A549 (cell line): Measurements from ENCODE around the gene S100A10. TPM values are rescaled to one million over a fixed set of nuclear protein-coding genes. Genes with fewer than 3 reads are reported as not detected.

Source experiments
- ATAC-seq, 2 experiments: fragments of 200-7000 bp in 1 of 2; fragments of >200 bp in 1 of 2; cut with Nextera tagmentation in 1 of 2; cut with Tn5 transposase in 1 of 2; 3 replicates each; pipeline versions ENCODE4 v1.8.0 to v1.9.1; 2018 to 2020; ENCODE audit warnings: mild to moderate bottlenecking in 1 of 2, moderate library complexity in 1 of 2
- CTCF ChIA-PET: fragments of 300-600 bp; sonication (Branson Sonifier 250); formaldehyde crosslinking; extraction: SDS; loops from one replicate; lab custom pipeline; 2021; ENCODE audit warnings: antibody characterized with exemption, inconsistent platforms; lab: Yijun Ruan, JAX
- POLR2A ChIA-PET: fragments of 350-600 bp; formaldehyde crosslinking; extraction: SDS; loops from one replicate; lab custom pipeline; 2021; ENCODE audit warnings: antibody characterized with exemption, inconsistent platforms; lab: Yijun Ruan, JAX
- DNase-seq, 2 experiments: peaks; one replicate each; pipeline versions ENCODE4 v3.0.0 to v3.0.0-alpha.2; 2011 to 2016; ENCODE audit warnings: low read depth in 1 of 2, low spot score in 1 of 2
- FAIRE-seq: peaks from 2 replicates; lab custom pipeline; 2011; peaks lifted over from hg19 to GRCh38; lab: Jason Lieb, UNC
- H3K27ac ChIP-seq, 2 experiments: fragments of >200 bp; sonication (Bioruptor Twin); formaldehyde crosslinking; 3 replicates each; pipeline ENCODE4 v1.5.1; 2016 to 2017
- H3K4me1 ChIP-seq: fragments of >200 bp; sonication (Bioruptor Twin); formaldehyde crosslinking; 3 replicates; pipeline ENCODE4 v1.6.1; 2016
- H3K4me2 ChIP-seq: fragments of >200 bp; sonication (Bioruptor Twin); formaldehyde crosslinking; 3 replicates; pipeline ENCODE4 v1.6.1; 2016
- H3K4me3 ChIP-seq: fragments of >200 bp; sonication (Bioruptor Twin); formaldehyde crosslinking; 3 replicates; pipeline ENCODE4 v1.5.1; 2016
- H3K9me3 ChIP-seq: fragments of >200 bp; sonication (Bioruptor Twin); formaldehyde crosslinking; 3 replicates; pipeline ENCODE4 v1.6.1; 2016
- ATOH8 ChIP-seq: fragments of 250-450 bp; sonication (Bioruptor Pico); IDR thresholded peaks from 2 replicates; pipeline ENCODE4 v1.5.0; 2020; ENCODE audit warnings: low read depth, mild to moderate bottlenecking, moderate library complexity
- BCL3 ChIP-seq: fragments of >200 bp; sonication (Bioruptor Twin); formaldehyde crosslinking; IDR thresholded peaks from 3 replicates; pipeline ENCODE4 v1.6.1; 2016
- CBX8 ChIP-seq: fragments of 200-600 bp; sonication (generic); IDR thresholded peaks from 2 replicates; pipeline ENCODE4 v1.6.1; 2016
- CEBPB ChIP-seq, 2 experiments: fragments of >200 bp in 1 of 2; sonication (Bioruptor Twin) in 1 of 2; formaldehyde crosslinking in 1 of 2; IDR thresholded peaks; 2 replicates each; pipeline ENCODE4 v1.6.1; 2012 to 2016
- CTCF ChIP-seq: fragments of >200 bp; sonication (Bioruptor Twin); formaldehyde crosslinking; IDR thresholded peaks from 3 replicates; pipeline ENCODE4 v1.5.1; 2016
- EHMT2 ChIP-seq: fragments of 200-600 bp; sonication (generic); IDR thresholded peaks from 2 replicates; pipeline ENCODE4 v1.6.1; 2016; ENCODE audit warnings: antibody characterized with exemption, low read depth, mild to moderate bottlenecking, moderate library complexity
- ELK1 ChIP-seq: fragments of 150-350 bp; IDR thresholded peaks from 2 replicates; pipeline ENCODE4 v1.6.1; 2014; ENCODE audit warnings: low read depth, mild to moderate bottlenecking, low read length
- HEYL ChIP-seq: fragments of 250-450 bp; sonication (Bioruptor Pico); IDR thresholded peaks from 2 replicates; pipeline ENCODE4 v1.8.0; 2021; ENCODE audit warnings: mild to moderate bottlenecking, moderate library complexity
- HMGXB4 ChIP-seq: fragments of 250-450 bp; sonication (Bioruptor Pico); IDR thresholded peaks from 2 replicates; pipeline ENCODE4 v1.5.0; 2021; ENCODE audit warnings: mild to moderate bottlenecking, moderate library complexity, borderline replicate concordance
- MAFK ChIP-seq: fragments of 450-650 bp; IDR thresholded peaks from 2 replicates; pipeline ENCODE4 v1.6.1; 2014; ENCODE audit not compliant: partially characterized antibody
- MAX ChIP-seq: IDR thresholded peaks from 2 replicates; pipeline ENCODE4 v1.6.1; 2012
- NFE2L2 ChIP-seq: fragments of 150-350 bp; conservative IDR thresholded peaks from 2 replicates; pipeline ENCODE4 v1.6.1; 2014; ENCODE audit warnings: low read length
- NR3C1 ChIP-seq: fragments of >200 bp; sonication (Bioruptor Twin); formaldehyde crosslinking; IDR thresholded peaks from 3 replicates; pipeline ENCODE4 v1.6.1; 2017
- SMC3 ChIP-seq: fragments of >200 bp; sonication (Bioruptor Twin); formaldehyde crosslinking; IDR thresholded peaks from 3 replicates; pipeline ENCODE4 v1.6.1; 2018; ENCODE audit warnings: inconsistent platforms
- TFCP2L1 ChIP-seq: fragments of 250-450 bp; sonication (Bioruptor Pico); IDR thresholded peaks from 2 replicates; pipeline ENCODE4 v1.5.0; 2021; ENCODE audit warnings: mild to moderate bottlenecking
- TP53 ChIP-seq: fragments of 250-450 bp; sonication (Bioruptor Pico); IDR thresholded peaks from 2 replicates; pipeline ENCODE4 v1.5.0; 2021; ENCODE audit warnings: mild to moderate bottlenecking, moderate library complexity
- ZSCAN20 ChIP-seq: fragments of 250-450 bp; sonication (Bioruptor Pico); IDR thresholded peaks from 2 replicates; pipeline ENCODE4 v1.8.0; 2022; ENCODE audit warnings: mild to moderate bottlenecking, moderate library complexity
- WGBS: methylation state at CpG from one replicate; pipeline ENCODE4 v1.1.6; 2017; ENCODE audit errors: missing lambda C conversion rate; 5-methylcytosine and 5-hydroxymethylcytosine counted together
- polyA plus RNA-seq, 4 experiments: library from polyadenylated mRNA; depleted of rRNA in 3 of 4; stranded (reverse); fragments of >200 nt; fragmentation: RNase III in 1 of 4; extraction: RNeasy Plus Mini Kit Qiagen cat#74134 plus additional on column Dnase treatment in 1 of 4; gene quantifications; 2 replicates in 3 of 4; 3 replicates in 1 of 4; pipeline ENCODE4 v1.2.3, GENCODE V29; 2011 to 2017

S100A10 gene
- polyA plus RNA-seq, 2 of the 4 experiments (the other 2 are of a cell fraction): 505 to 2,077 TPM

GRCh38 chr1:151939141-151939540 is 54.5 kb downstream of the S100A10 start:
- ATAC-seq: no peak
- DNase-seq: no peak
- H3K4me2 ChIP-seq: no peak overlapping the region
- peak overlapping the region; percentile 6 to 37; a peak in 4 of 6 replicates for H3K27ac ChIP-seq
- FAIRE-seq: no peak
- WGBS: 93% methylated on average over 3 of the region's 3 CpGs
- TF ChIP-seq NFE2L2 (peak; percentile 55), MAFK (peak; percentile 77), CEBPB (IDR thresholded peaks at IDR 0.05) (no peak)
- H3K4me3 ChIP-seq: no peak overlapping the region
- ChIA-PET POLR2A (interaction anchor here (0.7 to 1.2 kb wide), 2 partner anchors 10 to 30 kb away, joined by 3 read pairs; partner anchors contain the start of gene THEM4), CTCF (interaction anchor here (0.6 to 13.8 kb wide), 13 partner anchors 11 to 520 kb away, joined by 3 to 378 read pairs (median 4); partner anchors contain the start of gene S100A10)
- H3K9me3 ChIP-seq: no peaks in the 10 kb centered on the region
- H3K4me1 ChIP-seq: peaks cover 75% of the 10 kb centered on the region

- WGBS: 4% methylated on average over 7 of the region's 7 CpGs
- H3K4me1 ChIP-seq: peaks cover 53% of the 10 kb centered on the region
- TF ChIP-seq BCL3 (no peak), SMC3 (no peak), CBX8 (no peak), ELK1 (no peak), ATOH8 (CRISPR knock-in tag) (no peak), NR3C1 (no peak), CTCF (no peak)
- peak overlapping the region; percentile 77 to 80 for H3K27ac ChIP-seq
- H3K9me3 ChIP-seq: no peaks in the 10 kb centered on the region
- FAIRE-seq (no peak), ATAC-seq (peak in 1 of 2 experiments; percentile 46; a peak in 3 of 6 replicates), DNase-seq (peak in 1 of 2 experiments; percentile 42)
- ChIA-PET CTCF (interaction anchor here (1.2 to 13.8 kb wide), 10 partner anchors 10 to 522 kb away, joined by 3 to 378 read pairs (median 28); partner anchors contain the start of genes S100A10 and S100A11), POLR2A (interaction anchor here (0.9 to 1.4 kb wide), 2 partner anchors 8 to 27 kb away, joined by 3 to 4 read pairs; partner anchors contain the start of gene THEM4)
- H3K4me3 ChIP-seq: peak overlapping the region; percentile 20; the same call in 1 of the 3 replicates
- H3K4me2 ChIP-seq: peak overlapping the region; percentile 90
Measured at GRCh38 chr1:151936653-151937052, 57.0 kb downstream of the S100A10 start.

- Histone ChIP-seq H3K4me2 (peak overlapping the region; percentile 90), H3K4me3 (peak overlapping the region; percentile 20; the same call in 1 of the 3 replicates), H3K27ac (peak overlapping the region; percentile 77 to 80), H3K4me1 (peaks cover 47% of the 10 kb centered on the region), H3K9me3 (no peaks in the 10 kb centered on the region)
- 7% methylated on average over 2 of the region's 2 CpGs for WGBS
- FAIRE-seq: no peak
- ATAC-seq: no peak
- ChIA-PET CTCF (interaction anchor here (0.6 to 13.8 kb wide), 21 partner anchors 8 to 522 kb away, joined by 3 to 378 read pairs (median 5); partner anchors contain the start of genes S100A10 and S100A11), POLR2A (interaction anchor here (0.6 to 1.4 kb wide), 3 partner anchors 9 to 57 kb away, joined by 3 to 4 read pairs (median 3); partner anchors contain the start of genes S100A10 and THEM4)
- TF ChIP-seq ATOH8 (CRISPR knock-in tag) (no peak), HEYL (CRISPR knock-in tag) (no peak), TFCP2L1 (CRISPR knock-in tag) (no peak), HMGXB4 (CRISPR knock-in tag) (no peak), MAX (no peak), ZSCAN20 (0 out of 2 replicates have a peak, but pooled peaks have one; percentile 13), TP53 (CRISPR knock-in tag) (no peak), ELK1 (no peak), EHMT2 (no peak)
- DNase-seq: no peak
Measured at GRCh38 chr1:151935894-151936602, 57.6 kb downstream of the S100A10 start.
